Loucy (cell line): Measurements from ENCODE around the gene TEKT3.

Experiments
- H2AFZ ChIP-seq: fragments of 200-600 bp; sonication (generic); 2 replicates; pipeline ENCODE4 v1.6.0; 2016; ENCODE audit warnings: antibody characterized with exemption, mild to moderate bottlenecking, low read length, moderate library complexity
- H3F3A ChIP-seq: fragments of 200-600 bp; 2 replicates; pipeline ENCODE4 v1.6.0; 2016; ENCODE audit warnings: antibody characterized with exemption, low read depth, mild to moderate bottlenecking
- H3K27me3 ChIP-seq: fragments of 200-600 bp; sonication (generic); 2 replicates; pipeline ENCODE4 v1.6.1; 2014; ENCODE audit warnings: low read length, mild to moderate bottlenecking; ENCODE audit not compliant: insufficient read depth, poor library complexity, severe bottlenecking
- H3K36me3 ChIP-seq: fragments of 200-600 bp; sonication (generic); 2 replicates; pipeline ENCODE4 v1.6.1; 2016; ENCODE audit warnings: low read length; ENCODE audit not compliant: insufficient read depth
- H3K4me1 ChIP-seq: fragments of 200-600 bp; sonication (generic); 2 replicates; pipeline ENCODE4 v1.5.1; 2014; ENCODE audit warnings: low read length, mild to moderate bottlenecking; ENCODE audit not compliant: insufficient read depth, poor library complexity, severe bottlenecking
- H3K4me2 ChIP-seq: fragments of 200-600 bp; sonication (generic); 2 replicates; pipeline ENCODE4 v1.6.0; 2014; ENCODE audit warnings: antibody characterized with exemption, low read length, low read depth, mild to moderate bottlenecking; ENCODE audit not compliant: poor library complexity, severe bottlenecking
- H3K4me3 ChIP-seq: fragments of 200-600 bp; sonication (generic); 2 replicates; pipeline ENCODE4 v1.5.1; 2014; ENCODE audit warnings: low read length, mild to moderate bottlenecking, mixed read lengths; ENCODE audit not compliant: poor library complexity, severe bottlenecking
- H3K79me2 ChIP-seq: fragments of 200-600 bp; sonication (generic); 2 replicates; pipeline ENCODE4 v1.6.1; 2014; ENCODE audit warnings: low read length; ENCODE audit not compliant: insufficient read depth
- H3K9ac ChIP-seq: fragments of 200-600 bp; sonication (generic); 2 replicates; pipeline ENCODE4 v1.6.0; 2014; ENCODE audit warnings: mild to moderate bottlenecking, low read depth, low read length, moderate library complexity; ENCODE audit not compliant: poor library complexity, severe bottlenecking
- H3K9me2 ChIP-seq: fragments of 200-600 bp; sonication (generic); replicated peaks from 2 replicates; pipeline ENCODE4 v1.6.1; 2016; ENCODE audit warnings: low read depth, low read length, mixed read lengths
- H3K9me3 ChIP-seq: fragments of 200-600 bp; sonication (generic); 2 replicates; pipeline ENCODE4 v1.6.1; 2014; ENCODE audit warnings: mild to moderate bottlenecking, antibody characterized with exemption, low read length, low read depth; ENCODE audit not compliant: insufficient read depth
- H4K20me1 ChIP-seq: fragments of 200-600 bp; sonication (generic); 2 replicates; pipeline ENCODE4 v1.6.0; 2014; ENCODE audit warnings: antibody characterized with exemption, low read length, mild to moderate bottlenecking; ENCODE audit not compliant: insufficient read depth, poor library complexity, severe bottlenecking
- EZH2phosphoT487 ChIP-seq: fragments of 200-600 bp; IDR thresholded peaks from 2 replicates; pipeline ENCODE4 v1.6.1; 2018; ENCODE audit warnings: antibody characterized with exemption, mild to moderate bottlenecking, moderate library complexity, borderline replicate concordance
- TF ChIP-seq, protein P1 (sequence below): fragments of 200-600 bp; sonication (generic); conservative IDR thresholded peaks from 2 replicates; pipeline ENCODE4 v1.5.1; 2014; ENCODE audit warnings: mild to moderate bottlenecking, antibody characterized with exemption, low read length

TEKT3 gene

DNA sequence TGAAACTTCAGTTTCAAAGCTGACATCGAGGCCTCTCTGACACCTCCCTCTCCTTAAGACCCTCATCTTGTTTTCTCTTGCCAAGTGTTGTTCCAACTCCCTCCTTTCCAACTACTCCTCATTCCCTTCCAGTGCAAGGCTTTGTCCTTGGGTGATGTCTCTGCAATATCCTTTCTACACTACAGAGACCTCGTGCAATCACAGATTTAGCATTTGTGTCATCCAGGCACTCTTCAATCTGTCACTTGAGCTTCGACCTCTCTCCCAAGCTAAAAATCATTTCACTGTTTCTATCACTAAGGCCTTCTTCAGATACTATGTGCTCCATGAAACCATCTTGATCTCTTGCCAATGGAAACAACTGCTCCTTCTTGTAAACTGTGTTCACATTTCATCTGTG lies 31.6 kb downstream of the TEKT3 start:
- Histone ChIP-seq H3K9ac (no peak overlapping the region), H4K20me1 (no peaks in the 10 kb centered on the region), H3K9me2 (no peaks in the 10 kb centered on the region; the same call in 1 of the 2 replicates), H3K4me3 (no peak overlapping the region), H3K4me1 (no peaks in the 10 kb centered on the region), H3K36me3 (no peaks in the 10 kb centered on the region), H2AFZ (no peak overlapping the region), H3F3A (no peaks in the 10 kb centered on the region), H3K9me3 (no peaks in the 10 kb centered on the region), H3K79me2 (no peaks in the 10 kb centered on the region), H3K4me2 (no peak overlapping the region), H3K27me3 (no peaks in the 10 kb centered on the region)
- TF ChIP-seq, protein P1, sequence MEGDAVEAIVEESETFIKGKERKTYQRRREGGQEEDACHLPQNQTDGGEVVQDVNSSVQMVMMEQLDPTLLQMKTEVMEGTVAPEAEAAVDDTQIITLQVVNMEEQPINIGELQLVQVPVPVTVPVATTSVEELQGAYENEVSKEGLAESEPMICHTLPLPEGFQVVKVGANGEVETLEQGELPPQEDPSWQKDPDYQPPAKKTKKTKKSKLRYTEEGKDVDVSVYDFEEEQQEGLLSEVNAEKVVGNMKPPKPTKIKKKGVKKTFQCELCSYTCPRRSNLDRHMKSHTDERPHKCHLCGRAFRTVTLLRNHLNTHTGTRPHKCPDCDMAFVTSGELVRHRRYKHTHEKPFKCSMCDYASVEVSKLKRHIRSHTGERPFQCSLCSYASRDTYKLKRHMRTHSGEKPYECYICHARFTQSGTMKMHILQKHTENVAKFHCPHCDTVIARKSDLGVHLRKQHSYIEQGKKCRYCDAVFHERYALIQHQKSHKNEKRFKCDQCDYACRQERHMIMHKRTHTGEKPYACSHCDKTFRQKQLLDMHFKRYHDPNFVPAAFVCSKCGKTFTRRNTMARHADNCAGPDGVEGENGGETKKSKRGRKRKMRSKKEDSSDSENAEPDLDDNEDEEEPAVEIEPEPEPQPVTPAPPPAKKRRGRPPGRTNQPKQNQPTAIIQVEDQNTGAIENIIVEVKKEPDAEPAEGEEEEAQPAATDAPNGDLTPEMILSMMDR, result no peak
- TF ChIP-seq EZH2phosphoT487, result no peak

DNA sequence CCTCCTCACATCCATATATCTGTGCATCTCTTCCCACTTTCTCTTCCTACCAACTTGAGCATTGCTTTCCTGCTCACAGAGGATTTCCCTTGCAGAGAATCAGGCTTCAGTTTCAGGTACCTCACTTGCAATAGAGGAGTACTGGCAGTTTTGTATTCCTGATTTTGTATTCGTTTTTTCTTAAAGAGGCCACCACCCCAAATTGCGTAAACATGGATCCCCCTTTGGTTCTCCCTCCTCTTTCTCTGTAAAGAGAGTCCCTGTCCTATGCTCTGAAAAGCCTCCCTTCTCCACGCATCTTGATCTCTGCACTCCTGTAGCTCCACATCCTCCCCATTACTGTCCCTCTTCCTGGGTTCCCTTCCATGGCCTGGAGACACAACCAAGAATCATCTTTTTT lies 32.2 kb downstream of the TEKT3 start:
- Histone ChIP-seq H3K4me1 (no peaks in the 10 kb centered on the region), H2AFZ (no peak overlapping the region), H3K9me3 (no peaks in the 10 kb centered on the region), H3K27me3 (no peaks in the 10 kb centered on the region), H3K9ac (no peak overlapping the region), H3K36me3 (no peaks in the 10 kb centered on the region), H3K79me2 (no peaks in the 10 kb centered on the region), H3K4me3 (no peak overlapping the region), H3K4me2 (no peak overlapping the region), H3F3A (no peaks in the 10 kb centered on the region), H4K20me1 (no peaks in the 10 kb centered on the region), H3K9me2 (no peaks in the 10 kb centered on the region; the same call in 1 of the 2 replicates)
- TF ChIP-seq EZH2phosphoT487, result no peak
- TF ChIP-seq, protein P1, result no peak

DNA sequence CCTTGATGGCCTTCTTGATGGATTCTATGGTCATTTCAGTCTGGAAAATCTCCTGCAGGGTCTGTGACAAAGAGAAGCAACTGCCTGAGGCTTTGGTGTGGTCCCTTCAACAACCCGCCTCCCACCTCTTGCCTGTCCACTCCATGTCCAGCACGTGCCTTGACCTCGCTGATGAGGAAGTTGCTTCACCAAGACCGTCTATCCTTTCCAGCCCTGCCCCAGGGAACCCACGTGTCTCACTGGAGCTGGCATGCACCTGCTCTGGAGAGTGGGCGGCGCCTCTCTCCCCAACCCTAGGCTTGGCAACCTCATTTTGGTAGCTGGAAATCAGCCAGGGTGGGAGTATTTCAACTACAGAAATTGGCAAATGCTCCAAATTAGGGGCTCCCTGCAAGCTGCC lies 32.6 kb downstream of the TEKT3 start:
- Histone ChIP-seq H2AFZ (no peak overlapping the region), H3K9me3 (no peaks in the 10 kb centered on the region), H3K9ac (no peak overlapping the region), H3K79me2 (no peaks in the 10 kb centered on the region), H3K9me2 (no peaks in the 10 kb centered on the region; the same call in 1 of the 2 replicates), H3F3A (no peaks in the 10 kb centered on the region), H3K36me3 (no peaks in the 10 kb centered on the region), H3K4me1 (no peaks in the 10 kb centered on the region), H4K20me1 (no peaks in the 10 kb centered on the region), H3K4me3 (no peak overlapping the region), H3K4me2 (no peak overlapping the region), H3K27me3 (no peaks in the 10 kb centered on the region)
- TF ChIP-seq EZH2phosphoT487, result no peak
- TF ChIP-seq, protein P1, result no peak
